Ovary (tissue), 3 donors: Measurements from ENCODE around the gene MAGI1.

Experiments used
- CTCF ChIP-seq, 3 donors: fragments of 450-650 bp in 2 of 3; fragments of 200-600 bp in 1 of 3; IDR thresholded peaks; one replicate each; pipeline versions ENCODE4 v1.5.1 to v1.8.0; 2016 to 2022; ENCODE audit warnings: antibody characterized with exemption in 3 of 3, mild to moderate bottlenecking in 1 of 3
- EP300 ChIP-seq: sonication (generic); formaldehyde crosslinking; IDR thresholded peaks from one replicate; pipeline ENCODE4 v1.6.1; 2017; ENCODE audit warnings: antibody characterized with exemption
- donor health status: DM: no; HTN: no; CAD: no.

- TF ChIP-seq CTCF (IDR thresholded peaks at IDR 0.05) (no peak), EP300 (no peak)
Measured at GRCh38 chr3:65676580-65676979, 362.1 kb downstream of the MAGI1 start.
